ENCODE measurements around the gene DDX49.
A peak's percentile ranks its signal among the peaks of the same experiment; 100 is the strongest.

Gene DDX49, protein sequence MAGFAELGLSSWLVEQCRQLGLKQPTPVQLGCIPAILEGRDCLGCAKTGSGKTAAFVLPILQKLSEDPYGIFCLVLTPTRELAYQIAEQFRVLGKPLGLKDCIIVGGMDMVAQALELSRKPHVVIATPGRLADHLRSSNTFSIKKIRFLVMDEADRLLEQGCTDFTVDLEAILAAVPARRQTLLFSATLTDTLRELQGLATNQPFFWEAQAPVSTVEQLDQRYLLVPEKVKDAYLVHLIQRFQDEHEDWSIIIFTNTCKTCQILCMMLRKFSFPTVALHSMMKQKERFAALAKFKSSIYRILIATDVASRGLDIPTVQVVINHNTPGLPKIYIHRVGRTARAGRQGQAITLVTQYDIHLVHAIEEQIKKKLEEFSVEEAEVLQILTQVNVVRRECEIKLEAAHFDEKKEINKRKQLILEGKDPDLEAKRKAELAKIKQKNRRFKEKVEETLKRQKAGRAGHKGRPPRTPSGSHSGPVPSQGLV

DNA sequence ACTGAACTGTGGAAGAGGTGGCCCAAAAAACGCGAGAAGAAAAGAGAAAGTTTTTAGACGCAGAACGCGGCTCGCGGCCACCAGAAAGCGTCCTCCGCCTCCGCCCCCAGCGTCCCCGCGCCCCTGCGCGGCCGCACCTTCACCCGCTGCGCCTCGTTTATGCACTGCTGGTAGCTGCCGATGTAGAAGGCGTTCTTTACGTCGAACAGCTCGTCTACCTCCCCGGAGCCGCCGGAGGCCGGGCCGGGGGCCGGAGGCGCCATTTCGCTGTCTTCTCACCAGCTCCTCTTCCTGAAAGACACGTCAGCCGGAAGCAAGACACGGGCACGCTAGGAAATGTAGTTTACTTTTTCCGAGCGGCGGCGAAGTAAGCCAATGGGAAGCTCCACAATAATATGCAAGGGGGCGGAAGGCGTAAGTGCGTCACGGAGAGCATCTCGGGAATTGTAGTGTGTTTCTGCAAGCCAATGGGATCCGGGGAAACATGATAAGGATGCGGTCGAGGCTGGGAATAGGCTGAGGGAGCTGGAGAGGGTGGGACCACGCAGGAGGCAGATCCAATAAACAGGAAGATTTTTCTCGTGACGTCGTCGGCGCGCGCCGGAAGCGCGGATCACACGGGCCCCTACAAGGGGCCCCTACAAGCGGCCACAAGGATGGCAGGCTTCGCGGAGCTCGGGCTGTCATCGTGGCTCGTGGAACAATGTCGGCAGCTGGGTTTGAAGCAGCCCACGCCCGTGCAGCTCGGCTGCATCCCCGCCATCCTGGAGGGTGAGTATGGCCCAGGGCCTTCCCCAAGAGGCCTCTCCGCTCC lies at the start of gene DDX49, which contains the start of gene COPE:
DDX49 (plus strand) TSS at position 630 of the 814 bp plus-strand sequence; CDS start at position 657, 27 bp downstream.
COPE (minus strand) TSS at position 302 of the 814 bp plus-strand sequence; CDS start at position 263, 39 bp downstream.
- peak; percentile 99 for DNase-seq

- DNase-seq = no peak
Observed at GRCh38 chr19:18869781-18870530, 49.6 kb upstream of the DDX49 start.

GRCh38 chr19:18870531-18871172 lies 48.9 kb upstream of the DDX49 start:
- DNase-seq = no peak

DNA sequence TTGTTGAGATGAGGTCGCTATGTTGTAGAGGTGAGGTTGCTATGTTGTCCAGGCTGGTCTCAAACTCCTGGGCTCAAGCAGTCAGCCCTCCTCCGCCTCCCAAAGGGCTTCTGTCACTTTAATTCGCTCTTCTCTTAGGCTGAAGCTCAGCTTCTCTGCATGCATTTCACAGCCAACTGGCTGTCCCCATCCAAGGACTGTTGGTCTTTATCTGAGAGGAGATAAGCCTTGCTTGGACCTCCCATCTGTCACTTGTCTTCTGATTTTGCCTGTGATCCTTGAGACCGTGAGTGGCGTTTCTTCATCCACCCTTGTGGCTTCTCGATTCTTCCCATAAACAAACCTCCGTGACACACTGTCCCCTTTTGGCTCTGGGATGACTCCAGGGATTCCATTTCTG lies 48.0 kb upstream of the DDX49 start:
- DNase-seq = no peak

- DNase-seq = no peak
Observed at GRCh38 chr19:18875726-18876125, 43.8 kb upstream of the DDX49 start.

GRCh38 chr19:18876865-18877264 lies 42.6 kb upstream of the DDX49 start:
- DNase-seq = no peak

GRCh38 chr19:18878058-18878797 lies 41.3 kb upstream of the DDX49 start:
- DNase-seq = no peak

DNA sequence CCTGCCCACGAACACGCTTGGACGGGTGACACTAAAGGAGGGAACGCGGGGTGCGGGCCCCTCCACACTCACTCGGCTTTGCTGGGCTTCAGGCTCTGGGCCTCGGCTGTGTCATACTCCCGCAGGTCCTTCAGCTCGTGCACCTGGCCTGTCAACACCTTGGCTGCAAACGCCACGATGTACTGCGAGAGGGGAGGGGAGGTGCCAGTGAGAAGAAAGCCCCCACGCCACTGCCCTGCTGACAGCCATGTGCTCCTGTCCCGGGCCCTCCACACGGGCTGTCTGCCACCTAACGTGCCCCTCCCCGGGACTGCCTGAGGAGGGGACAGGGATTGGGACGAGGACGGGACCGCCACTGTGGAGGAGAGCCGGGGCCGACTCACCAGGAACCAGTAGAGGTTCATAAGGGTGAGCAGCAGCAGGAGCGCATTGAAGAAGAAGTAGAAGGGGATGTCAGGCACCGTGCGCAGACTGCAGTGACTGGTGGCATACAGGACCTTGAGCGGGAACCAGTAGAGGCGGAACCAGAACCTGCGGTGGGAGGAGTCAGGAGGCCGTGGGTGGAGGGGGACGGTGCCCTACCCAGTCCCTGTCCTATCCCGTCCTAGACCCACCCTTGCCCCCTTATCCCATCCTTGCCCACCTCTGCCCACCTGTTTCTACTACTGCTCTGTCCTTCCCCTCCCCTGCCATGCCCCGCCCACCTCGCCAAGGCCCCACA lies 40.5 kb upstream of the DDX49 start:
- no peak for DNase-seq

DNA sequence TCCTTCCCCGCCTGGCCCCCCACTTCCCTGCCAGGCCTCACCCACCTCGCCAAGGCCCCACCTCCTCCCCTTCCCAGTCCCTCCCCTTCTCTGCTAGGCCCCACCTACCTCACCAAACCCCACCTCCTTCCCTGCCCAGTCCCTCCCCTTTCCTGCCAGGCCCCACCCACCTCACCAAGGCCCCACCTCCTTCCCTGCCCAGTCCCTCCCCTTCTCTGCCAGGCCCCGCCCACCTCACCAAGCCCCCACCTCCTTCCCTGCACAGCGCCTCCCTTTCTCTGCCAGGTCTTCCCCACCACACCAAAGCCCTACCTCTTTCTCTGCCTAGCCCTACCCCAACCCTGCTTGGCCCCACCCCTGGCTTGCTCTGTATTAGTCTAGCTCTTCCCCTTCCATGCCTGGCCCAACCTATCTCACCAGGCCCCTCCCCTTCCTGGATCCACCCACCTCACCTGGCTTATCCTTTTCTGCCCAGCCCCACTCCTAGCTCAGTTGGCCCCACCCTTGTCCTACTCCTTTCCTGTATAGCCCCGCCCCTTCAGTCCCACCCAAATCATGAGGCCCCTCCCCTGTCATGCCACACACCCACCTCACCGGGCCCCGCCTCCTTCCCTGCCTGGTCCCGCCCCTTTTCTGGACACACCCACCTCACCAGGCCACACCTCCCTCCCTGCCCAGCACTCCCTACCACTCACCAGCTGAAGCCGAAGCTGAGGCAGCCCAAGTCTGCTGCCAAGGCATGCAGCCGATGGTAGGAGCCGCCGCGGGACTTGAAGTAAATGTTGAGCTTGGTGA lies 39.7 kb upstream of the DDX49 start:
- DNase-seq = peak; percentile 30

- DNase-seq = no peak
Observed at GRCh38 chr19:18881491-18881890, 38.0 kb upstream of the DDX49 start.

DNA sequence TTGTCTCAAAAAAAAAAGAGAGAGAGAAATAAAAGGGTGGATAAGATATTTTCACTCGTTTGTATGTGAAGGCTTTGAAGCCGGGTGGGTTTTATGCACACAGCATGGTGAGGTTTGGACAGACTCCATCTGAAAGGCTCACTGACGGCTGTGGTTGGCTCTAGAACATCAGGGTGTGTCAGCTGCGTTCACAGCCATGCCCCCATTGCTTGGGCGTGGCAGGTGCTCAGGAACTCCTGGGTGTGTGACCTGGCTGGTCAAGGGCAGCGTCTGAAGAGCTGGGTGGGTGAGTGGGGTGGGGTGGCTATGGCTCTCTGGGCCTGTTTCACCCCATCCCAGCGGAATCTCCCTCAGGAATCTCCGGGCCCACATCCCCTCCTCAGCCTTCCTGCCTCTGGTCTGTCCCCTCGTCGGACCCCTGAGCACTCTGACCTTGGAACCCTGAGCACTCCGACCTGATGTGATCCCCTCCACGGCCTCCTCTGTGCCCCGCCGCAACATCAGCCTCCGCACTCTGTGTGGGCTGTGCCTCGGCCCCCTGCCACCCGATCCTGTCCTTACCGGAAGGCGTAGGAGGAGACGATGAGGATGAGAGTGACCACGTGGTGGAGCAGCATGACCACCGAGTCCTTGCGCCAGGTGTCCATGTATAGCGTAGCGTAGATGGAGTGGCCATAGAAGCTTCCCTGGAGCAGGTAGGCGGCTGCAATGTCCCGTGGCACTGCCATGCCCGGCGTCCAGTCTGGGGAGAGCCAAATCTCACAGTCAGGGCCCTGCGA lies 35.8 kb upstream of the DDX49 start:
- DNase-seq = no peak

GRCh38 chr19:18886972-18887371 lies 32.5 kb upstream of the DDX49 start:
- DNase-seq = no peak

DNA sequence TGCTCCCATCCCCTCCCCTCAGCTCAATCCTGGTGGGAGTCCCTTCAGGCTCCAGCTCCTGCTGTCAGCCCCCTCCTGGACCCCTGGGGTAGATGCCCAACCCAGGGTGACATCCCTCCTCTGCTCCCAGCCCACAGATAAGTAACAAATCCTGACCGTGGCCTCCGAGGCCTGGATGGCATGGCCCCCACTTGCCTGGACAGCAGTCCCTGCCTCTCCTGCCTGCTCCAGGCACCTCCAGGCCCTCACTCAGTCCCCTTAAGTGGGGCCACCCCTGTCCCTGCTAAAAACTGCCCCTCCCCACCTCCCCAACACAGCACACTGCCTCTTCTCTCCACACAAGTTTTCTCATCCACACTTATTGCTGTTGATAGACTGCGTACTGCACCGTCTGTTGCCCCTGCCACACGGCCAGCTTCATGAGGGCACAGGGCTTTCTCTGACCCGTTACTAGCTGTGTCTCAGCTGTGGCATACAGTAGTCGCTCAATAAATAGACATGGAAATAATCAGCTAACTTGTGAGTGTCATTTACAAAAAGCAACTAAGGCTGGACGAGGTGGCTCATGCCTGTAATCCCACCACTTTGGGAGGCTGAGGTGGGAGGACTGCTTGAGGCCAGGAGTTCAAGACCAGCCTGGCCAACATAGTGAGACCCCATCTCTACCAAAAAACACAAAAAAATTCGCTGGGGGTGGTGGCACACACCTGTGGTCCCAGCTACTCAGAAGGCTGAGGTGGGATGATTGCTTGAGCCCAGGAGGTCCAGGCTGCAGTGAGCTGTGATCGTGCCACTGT lies 29.4 kb upstream of the DDX49 start:
- no peak for DNase-seq

- DNase-seq = no peak
Observed at GRCh38 chr19:18893587-18894253, 25.8 kb upstream of the DDX49 start.

DNA sequence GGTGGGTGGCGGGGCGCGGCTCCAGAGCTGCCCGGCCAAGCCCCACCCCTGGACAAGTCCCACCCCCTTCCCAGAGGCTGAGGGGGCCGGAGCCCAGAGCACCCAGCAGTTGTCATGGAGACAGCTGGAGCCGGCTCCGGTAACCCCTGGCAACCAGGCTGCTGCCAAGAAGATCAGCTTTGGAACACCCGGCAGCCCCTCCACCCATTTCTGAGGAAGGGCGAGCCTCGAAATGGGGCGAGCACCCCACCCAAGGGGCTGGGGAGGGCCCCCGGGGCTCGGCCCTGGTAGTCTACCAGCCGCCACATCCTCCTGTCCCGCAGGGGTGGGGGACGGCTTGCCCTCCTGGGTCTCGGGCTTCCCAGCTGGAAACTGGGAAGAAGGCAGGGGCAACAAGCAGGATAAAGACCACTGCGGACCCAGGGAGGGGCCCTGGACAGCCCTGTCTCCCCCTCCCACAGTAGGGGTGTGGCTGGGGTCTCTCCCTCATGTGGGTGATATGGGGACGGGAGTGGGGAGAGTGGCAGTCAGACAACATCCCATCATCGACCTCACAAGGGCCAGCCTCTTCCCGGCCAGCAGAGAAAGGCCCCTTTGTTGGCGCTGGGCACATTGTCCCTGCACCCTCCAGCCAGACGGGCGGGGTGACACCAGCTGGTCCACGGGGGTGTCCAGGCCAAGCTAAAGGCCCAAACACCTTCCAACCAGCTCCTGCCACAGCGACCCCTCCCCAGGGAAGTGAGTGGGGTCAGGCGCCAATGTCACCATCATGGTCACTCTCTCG lies 25.1 kb upstream of the DDX49 start:
- DNase-seq = no peak

GRCh38 chr19:18895038-18895823 lies 24.3 kb upstream of the DDX49 start:
- DNase-seq = no peak

All from GDM1 (cell line).